Fibroblast of pulmonary artery (primary cell): ENCODE data around the gene ITPA.
A peak's percentile ranks its signal among the peaks of the same experiment; 100 is the strongest.

Experiments
- DNase-seq: peaks from one replicate; pipeline ENCODE4 v3.0.0-alpha.2; 2010; ENCODE audit warnings: low read depth
- H3K4me3 ChIP-seq: replicated peaks from 2 replicates; pipeline ENCODE4 v1.5.1; 2011; ENCODE audit warnings: low read depth, mild to moderate bottlenecking, control low read depth, low read length, moderate library complexity
- CTCF ChIP-seq: IDR thresholded peaks from 2 replicates; pipeline ENCODE4 v1.5.1; 2011; ENCODE audit warnings: mild to moderate bottlenecking, control low read depth, low read length, inconsistent platforms; ENCODE audit errors: missing control alignments

Gene ITPA

DNA sequence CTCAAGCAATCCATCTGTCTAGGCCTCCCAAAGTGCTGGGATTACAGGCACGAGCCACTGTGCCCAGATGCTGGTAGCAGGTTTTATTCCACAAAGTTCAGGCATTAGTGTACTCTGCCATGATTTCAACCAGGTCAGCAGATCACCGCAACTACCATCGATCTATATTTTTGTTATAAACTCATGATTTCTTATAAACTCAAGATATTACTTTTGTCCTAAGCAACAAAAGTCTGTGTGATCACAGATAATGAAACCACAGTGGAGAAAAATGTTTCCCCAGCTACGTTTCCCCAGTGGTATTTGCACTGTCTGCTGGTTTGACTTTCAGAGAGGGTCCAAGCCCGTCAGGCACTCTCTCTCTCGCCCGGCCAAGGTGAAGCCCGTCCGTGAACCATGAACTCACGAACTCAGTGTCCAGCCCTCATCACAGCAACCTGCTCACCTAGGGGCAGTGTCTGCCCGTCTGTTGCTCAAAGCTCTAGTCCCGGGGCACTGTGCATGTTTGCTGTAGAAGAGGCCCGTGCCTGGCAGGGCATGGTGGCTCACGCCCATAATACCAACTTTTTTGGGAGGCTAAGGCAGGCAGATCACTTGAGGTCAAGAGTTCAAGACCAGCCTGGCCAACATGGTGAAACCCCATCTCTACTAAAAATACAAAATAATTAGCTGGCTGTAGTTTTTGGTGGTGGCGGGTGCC, 22.7 kb downstream of the ITPA start:
- no peak for TF ChIP-seq CTCF
- H3K4me3 ChIP-seq: no peak overlapping the region
- no peak for DNase-seq

DNA sequence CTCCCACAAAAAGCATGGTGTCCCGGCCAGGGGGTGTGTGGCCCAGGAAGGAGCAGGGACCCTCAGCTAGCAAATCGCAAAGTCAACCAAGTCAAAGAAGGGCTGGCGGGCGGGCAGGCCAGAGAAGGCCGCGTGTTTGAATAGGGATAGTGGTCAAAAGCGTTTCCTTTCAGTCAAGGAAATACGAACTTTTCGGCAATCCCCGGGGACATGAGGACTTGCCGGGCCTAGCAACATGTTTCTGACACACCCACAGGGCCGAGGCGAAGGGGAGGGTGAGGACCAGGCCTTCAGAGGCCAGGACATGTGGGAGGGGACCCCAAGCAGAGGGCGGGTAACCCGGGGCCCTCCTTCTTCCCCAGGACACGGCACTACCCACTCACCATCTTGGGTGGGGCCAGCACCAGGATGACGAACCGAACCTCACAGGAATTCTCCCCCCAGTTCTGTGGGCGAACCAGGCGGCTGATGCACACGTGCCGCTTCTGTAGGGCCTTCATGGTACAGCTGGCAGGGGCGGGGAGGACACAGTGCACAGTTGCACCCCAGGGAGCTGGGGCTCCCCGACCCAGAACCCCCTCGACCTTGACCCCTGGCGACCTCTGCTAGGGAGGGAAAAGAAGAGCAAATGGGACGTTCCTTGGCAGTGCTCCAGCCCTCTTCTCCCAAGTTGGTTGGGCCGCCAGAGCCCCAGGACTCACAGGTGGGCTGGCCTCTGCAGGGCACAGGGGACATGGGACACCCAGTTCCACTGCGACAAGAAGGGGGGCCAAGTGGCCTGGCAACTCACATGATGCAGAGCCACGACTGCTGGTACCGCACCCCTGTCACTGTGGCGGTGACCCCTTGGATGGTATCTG, 24.1 kb downstream of the ITPA start:
- TF ChIP-seq CTCF: no peak
- DNase-seq: no peak
- no peak overlapping the region for H3K4me3 ChIP-seq

DNA sequence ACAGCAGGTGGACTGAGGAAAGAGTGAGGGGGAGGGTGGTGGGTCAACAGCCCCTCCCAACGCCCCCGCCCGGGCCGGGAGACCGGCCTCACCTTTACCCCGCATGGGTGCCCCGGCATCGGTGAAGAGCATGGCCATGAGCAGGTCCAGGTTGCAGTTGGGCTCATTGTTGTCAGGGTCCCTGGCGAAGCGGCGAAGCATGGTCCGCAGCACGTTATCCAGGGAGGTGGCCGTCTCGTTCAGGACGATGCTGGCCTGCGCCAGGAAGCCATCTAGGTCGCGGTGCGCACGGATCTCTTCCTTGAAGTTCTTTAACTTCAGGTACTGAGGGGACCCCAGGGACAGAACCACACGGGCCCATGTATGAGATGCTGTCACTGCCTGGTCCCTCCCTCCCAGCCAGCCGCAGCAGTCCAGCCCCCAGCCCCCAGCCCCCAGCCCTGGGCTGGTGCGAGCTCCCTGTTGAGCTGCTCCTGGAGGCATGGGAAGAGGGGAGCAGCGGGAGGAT, 24.7 kb downstream of the ITPA start:
- H3K4me3 ChIP-seq: no peak overlapping the region
- DNase-seq: no peak
- no peak for TF ChIP-seq CTCF

GRCh38 chr20:3235666-3236324, 26.5 kb downstream of the ITPA start:
- H3K4me3 ChIP-seq: no peak overlapping the region
- DNase-seq: peak; percentile 22
- no peak for TF ChIP-seq CTCF

DNA sequence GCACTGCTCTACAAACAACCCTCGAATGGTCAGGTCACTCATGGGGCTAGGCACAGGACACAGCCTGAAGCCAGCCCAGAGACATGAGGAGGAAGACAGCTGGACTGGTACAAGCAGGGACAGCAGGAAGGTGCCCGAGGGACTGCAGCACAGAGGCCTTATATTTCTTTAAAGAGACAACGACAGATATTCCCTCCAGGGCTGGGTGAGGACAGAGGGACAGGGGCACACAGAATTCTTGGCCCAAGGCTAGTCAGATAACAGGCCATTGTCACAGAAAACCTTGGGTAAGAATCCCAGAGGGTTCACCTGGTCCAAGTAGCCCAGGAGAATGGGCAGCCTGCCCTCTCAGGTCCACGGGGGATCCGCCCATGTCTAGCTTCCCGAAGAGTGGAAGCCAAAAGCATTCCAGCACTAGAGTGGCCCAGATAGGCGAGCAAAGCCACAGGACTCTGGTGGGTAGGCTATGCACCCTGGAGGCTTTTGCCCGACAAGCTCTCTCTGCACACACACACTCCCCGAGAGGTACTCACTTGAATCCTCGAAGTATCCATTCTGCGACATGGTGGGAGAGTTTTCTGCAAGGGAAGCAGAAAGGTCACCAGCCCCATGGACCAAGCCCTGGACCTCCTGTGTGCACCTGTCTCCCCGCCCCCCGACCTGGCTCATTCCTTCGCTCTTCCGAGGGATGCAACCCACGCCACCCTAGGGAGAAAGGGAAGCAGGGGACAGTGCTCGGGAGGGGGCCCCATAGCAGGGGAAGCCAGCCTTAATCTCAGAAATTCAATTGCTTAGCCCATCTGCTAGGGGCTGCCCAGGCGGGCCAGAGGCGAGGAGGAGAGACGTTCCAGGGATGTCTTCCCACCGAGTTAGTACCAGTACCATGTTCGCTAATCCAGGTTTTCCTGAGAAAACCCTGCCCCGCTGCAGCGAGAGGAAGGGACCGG, 28.0 kb downstream of the ITPA start:
- peak overlapping the region; percentile 66 for H3K4me3 ChIP-seq
- no peak for DNase-seq
- no peak for TF ChIP-seq CTCF
